ENCODE data around the gene RABGAP1L.
A peak's percentile ranks its signal among the peaks of the same experiment; 100 is the strongest.
"Not testable (repeated sequence)": the region's sequence is repeated elsewhere in the genome, so short reads cannot be mapped to it uniquely, and the experiment has no call there.

Gene RABGAP1L

DNA sequence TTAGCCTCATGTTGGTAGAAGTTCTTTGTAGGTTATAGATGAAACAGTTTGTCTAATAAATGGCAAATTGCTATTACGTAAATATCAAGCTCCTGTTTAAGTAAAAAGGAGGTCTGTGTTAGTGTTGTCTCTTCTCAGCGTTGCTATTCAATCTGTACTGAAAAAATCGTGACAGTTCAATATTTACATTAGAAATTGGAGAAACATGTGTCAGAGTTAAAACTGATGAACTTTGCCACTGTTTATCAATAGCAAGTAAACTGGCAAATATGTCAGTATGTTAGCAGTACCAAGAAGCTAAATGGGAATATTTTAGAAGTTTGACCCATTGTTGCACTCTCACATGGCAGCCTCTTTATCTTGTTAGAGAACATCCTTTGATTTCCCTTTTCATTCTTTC lies 506.9 kb downstream of the RABGAP1L start:
- DNase-seq (ENCODE audit: low spot score) = no peak

DNA sequence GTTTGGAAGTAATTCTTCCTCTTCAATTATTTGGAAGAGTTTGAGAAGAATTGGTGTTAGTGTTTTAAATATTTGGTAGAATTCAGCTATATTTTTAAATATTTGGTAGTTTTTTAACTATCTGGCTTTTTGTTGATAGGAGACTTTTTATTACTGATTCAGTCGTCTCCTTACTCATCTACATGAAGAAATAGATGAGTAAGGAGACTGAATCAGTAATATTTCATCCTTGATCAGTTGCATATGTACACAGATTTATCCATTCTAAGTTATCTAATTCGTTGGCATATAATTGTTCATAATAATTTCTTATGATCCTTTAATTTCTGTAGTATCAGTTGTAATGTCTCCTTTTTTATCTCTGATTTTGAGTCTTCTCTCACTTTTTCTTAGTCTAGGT lies 512.5 kb downstream of the RABGAP1L start:
- DNase-seq (ENCODE audit: low spot score) = no peak

DNA sequence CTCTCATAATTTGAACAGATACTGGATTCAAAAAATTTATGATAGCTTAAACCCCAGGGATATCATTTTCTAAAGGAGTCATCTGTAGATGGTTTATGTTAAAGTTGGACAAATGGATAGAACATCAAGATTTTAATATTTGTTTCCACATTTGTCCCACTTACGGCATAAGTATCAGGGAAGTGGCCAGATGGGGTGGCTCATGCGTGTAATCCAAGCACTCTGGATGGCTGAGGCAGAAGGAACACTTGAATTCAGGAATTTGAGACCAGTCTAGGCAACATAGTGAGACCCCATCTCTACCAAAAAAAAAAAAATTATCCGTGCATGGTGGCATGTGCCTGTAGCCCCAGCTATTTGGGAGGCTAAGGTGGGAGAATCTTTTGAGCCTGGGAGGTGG lies 517.5 kb downstream of the RABGAP1L start:
- DNase-seq (ENCODE audit: low spot score) = no peak

DNA sequence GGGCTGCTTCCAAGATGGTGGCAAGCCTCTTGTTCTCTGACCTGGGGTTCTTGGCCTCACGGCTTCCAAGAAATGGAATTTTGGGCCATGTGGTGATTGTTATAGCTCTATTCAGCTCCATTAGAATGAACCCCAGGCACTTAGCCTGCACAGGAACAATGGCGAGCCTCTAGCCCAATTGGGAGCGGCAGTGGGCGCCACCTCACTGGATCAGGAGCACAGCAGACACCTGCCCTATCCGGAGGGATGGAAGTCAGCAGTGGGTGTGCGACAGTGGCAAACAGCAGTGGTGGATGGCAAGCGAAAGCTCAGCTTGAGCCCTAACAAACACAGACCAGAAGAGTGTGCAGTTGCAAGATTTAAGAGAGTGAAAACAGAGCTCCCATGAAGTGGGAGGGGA lies 519.3 kb downstream of the RABGAP1L start:
- DNase-seq (ENCODE audit: low spot score) = no peak

DNA sequence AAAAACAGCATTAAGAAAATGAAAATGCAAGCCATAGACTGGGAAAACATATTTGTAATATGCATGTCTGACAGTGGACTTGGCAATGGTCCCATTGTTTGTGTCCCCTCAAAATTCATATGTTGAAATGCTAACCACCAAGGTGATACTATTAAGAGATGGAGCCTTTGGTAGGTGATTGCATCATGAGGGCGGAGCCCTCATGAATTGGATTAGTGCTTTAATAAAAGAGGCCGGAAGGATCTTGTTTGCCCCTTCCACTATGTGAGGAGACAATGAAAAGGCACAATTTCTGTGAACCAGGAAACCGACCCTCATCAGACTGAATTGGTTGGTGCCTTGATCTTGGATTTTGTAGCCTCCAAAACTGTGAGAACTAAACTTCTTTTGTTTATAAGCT lies 520.8 kb downstream of the RABGAP1L start:
- no peak for DNase-seq (ENCODE audit: low spot score)

DNA sequence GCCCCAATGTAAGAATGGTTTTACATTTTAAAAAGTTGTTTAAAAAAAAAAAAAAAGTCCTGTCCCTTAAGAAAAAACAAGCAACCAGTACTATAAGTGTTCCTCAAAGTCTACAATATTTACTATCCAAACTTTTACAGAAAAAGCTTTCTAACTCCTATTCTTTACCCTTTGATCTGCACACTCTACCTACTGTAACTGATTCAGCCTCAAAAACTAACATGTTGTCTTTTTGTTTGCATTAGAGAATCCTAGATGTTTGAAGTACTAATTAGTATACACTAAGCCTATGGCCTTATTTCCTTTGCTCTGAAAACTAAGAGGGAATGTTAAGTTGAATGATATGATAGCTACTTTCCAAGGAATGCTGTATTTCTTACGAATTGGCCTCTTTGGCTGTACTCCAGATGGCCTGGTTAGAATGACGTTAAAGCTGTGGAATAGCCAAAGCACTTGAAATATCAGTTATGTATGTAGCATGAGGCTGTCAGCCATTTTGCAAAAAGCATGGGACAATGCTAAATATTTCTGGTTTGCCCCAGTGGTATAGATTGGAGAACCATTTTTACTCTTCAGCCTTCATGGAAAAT lies 523.2 kb downstream of the RABGAP1L start:
- no peak for DNase-seq (ENCODE audit: low spot score)

DNA sequence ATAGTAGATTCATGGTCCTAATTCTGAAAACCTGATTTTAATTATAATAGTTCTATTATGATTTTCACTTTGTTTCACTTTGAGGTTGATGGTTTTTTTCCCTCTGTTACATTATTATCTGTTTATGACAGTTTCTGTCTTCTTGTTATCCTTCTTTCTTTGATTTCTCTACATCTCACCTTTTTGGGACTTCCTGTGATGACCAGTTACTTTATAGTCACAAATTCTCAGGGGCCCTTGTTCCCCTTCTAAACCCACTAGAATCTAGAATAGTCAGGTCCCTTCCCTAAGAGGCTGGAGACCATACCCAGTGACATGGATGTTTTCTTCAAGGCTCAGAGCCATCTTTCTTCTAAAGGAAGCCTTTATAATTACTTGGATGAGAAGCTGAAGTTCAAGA lies 526.9 kb downstream of the RABGAP1L start:
- DNase-seq (ENCODE audit: low spot score) = no peak

DNA sequence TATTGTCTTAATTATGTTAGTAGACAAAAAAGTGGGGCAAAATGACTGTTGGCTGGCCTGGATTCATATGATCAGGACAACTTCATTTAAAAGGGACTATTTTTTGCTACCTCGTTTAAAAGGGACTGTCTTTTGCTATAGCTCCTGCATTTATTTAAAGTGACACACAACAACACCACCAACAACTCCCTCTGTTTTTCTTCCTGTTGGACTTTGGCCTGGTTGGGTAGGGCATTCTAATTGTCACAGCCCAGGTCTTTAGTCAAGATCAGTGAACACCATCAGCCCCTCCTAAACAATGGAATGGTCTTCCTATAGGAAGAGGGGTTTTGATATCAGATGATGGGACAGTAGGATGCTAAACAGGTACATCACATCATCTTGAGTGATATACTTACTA lies 530.2 kb downstream of the RABGAP1L start:
- no peak for DNase-seq (ENCODE audit: low spot score)

DNA sequence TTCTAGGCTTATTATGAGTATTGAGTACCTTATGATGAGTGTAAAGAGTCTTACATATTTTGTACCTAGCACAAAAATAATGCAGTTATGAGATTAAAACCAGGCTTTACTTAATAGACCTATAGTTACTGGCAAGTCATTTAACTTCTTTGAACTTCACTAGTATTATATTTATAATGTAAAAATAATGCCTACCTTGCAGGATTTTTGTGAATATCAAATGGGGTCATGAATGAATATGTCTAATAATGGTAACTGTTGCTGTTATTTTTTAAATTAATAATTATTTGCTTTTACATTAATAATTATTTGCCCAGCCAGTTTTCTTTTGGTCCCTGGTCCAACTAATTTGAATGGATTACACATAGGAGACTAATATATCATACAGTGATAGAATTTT lies 530.9 kb downstream of the RABGAP1L start:
- no peak for DNase-seq (ENCODE audit: low spot score)

DNA sequence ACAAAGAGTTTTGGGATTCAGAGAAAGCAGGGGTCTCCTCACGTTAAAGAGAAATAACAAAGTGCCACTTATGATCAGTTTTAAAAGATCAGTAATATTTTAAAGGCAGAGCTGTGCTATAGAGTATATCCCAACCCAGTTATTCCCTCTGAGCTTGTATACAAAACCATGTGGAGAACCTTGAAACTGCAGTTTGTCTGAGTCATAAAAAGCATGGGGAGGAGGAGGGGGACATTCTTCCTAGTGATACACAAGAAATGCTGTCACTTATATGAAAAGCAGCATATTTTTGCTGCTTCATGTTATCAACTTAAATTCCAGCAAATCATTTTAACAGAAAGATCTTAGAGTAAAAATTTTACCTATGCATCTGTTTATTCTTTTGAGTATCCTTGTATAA lies 533.0 kb downstream of the RABGAP1L start:
- peak; percentile 21 for DNase-seq (ENCODE audit: low spot score)

DNA sequence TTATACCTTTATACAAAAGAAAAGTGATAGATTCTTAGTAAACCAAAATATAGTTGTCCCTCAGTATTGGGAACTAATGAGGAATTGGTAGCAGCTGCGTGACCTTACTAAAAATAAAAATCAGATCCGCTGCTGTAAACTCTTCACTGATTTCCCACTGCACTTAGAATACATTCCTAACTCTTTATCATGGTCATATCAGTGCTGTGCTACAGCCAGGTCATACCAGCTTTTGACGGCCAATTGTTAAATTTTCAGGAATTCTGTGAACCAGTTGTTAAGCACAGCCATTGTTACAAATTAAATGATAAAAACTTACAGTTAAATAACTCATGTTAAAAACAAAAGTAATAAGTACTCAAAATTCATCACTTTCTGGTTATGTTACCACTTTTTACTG lies 533.8 kb downstream of the RABGAP1L start:
- DNase-seq (ENCODE audit: low spot score) = no peak

DNA sequence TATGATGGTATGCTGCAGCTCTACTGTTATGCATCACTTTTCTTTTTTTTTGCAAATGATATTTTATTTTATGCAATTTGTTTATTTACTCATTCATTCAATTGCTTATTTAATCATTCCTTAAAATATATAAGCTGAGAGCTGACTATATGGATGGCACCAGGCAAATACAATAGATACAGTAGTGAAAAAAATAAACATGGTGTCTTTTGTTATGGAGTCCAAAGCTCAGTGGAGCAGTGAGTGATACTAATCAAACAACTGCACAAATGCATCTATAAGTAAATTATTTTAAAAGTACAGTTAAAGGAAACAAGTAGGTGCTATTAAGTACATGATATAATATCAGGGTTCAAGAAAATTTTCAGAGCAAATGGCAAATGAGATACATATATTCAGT lies 534.2 kb downstream of the RABGAP1L start:
- not testable (repeated sequence) for DNase-seq (ENCODE audit: low spot score)

DNA sequence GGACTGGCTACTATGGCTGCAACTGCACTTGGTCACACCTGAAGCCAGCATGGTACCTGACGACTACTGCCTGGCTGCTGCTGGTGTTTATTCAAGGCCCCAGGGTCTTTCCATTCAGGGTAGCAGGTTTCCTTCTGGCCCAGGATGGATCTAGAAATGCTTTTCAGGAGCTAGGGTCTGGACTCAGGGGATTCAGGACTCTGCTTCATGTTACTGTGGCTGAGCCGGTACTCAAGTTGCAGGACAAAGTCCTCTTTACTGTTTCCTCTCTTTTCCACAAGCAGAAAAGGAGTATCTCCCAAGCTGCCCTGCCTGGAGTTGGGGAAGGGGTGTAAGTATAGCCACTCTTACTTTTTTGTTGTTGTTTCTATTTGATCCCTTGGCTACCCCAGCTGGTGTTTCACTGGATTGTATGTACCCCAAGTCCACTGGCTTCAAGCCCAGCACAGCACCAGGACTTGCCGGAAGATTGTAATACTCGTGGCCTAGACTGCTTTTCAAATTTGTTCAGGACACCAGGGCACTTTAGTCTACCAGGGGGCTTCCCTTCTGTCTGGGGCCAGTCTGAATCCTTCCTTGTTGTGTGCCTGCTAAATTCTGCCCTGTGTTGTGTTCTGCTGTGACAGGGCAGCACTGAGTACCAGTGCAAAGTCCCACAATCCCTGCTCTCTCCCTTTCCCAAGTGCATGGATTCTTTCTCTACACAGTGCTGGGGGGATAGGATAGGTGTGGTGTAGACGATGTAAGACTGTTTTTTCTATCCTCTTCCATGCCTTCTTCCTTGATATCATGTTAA lies 536.9 kb downstream of the RABGAP1L start:
- no peak for DNase-seq (ENCODE audit: low spot score)

DNA sequence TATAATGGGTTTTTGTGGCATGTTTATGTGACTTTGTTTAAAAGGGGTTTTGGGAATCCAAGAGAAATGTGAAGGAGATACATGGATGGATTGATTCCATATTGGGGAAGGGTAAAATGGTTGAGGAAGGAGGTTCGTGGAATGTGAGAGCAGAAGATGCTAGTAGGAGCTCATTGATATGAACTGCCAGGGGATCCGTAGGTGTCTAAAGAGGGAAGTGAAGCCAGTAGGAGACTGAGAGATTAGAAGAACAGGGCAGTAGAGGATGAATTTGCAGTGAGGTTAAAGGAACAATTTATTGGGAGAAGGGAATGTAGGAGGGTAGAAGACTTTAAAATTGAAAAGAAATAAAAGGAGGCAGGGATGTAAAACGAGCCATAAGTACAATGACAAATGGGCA lies 541.0 kb downstream of the RABGAP1L start:
- DNase-seq (ENCODE audit: low spot score) = no peak

DNA sequence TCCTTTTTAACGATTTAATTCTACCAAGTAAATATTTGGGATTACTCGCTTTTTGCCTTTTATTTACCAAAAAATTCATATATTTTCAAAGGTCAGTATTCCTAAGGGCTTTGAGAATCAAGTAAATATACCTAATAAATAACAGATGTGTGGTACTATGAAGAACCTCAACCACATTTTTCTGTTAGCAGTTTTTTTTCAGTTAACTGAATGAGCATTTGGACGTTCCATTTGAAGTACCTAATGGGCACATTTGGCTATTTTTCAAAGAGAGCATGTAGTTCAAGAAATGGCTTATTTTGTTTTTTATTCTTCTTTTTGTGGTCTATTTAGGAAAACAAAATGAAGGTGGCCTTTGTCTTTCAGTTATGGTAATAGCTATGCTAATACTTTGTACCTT lies 541.5 kb downstream of the RABGAP1L start:
- no peak for DNase-seq (ENCODE audit: low spot score)

DNA sequence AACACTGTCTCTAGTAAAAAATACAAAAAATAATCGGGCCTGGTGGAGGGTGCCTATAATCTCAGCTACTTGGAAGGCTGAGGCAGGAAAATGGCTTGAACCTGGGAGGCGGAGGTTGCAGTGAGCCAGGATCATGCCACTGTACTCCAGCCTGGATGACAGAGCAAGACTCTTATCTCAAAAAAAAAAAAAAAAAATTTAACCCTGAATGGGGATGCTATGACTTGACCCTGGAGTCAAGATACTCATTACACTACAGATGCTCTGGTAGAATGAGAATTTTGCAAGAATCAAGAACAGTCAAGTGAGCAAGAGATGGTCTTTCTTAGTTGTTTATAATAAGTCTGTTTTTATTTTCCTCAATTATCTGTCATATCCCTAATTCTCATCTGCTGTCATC lies 542.2 kb downstream of the RABGAP1L start:
- DNase-seq (ENCODE audit: low spot score) = no peak

DNA sequence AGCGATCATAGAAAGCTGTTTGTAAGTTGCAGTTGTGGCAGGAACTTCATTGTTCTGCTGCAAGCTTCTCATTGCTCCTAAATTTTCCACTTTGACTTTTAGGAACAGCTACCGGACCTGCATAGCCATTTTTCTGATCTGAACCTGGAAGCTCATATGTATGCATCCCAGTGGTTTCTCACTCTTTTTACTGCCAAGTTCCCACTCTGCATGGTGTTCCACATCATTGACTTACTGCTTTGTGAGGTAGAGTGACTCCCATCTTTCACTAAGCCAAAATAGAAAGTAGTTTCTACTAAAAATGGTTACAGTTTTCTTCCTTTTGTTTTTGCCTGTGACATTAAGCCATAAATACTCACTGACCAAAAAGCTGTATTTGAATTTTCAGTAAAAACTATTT lies 542.7 kb downstream of the RABGAP1L start:
- no peak for DNase-seq (ENCODE audit: low spot score)

DNA sequence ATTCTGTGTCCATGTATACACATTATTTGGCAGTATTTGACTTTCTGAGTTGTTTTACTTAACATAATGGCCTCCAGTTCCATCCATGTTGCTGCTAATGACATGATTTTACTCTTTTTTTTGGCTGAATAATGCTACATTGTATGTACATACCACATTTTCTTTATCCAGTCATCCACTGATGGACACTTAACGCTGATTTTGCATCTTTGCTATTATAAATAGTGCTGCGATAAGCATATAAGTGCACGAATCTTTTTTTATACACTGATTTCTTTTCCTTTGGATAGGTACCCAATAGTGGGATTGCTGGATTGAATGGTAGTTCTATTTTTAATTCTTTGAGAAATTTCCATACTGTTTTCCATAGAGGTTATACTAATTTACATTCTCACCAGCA lies 544.0 kb downstream of the RABGAP1L start:
- no peak for DNase-seq (ENCODE audit: low spot score)

DNA sequence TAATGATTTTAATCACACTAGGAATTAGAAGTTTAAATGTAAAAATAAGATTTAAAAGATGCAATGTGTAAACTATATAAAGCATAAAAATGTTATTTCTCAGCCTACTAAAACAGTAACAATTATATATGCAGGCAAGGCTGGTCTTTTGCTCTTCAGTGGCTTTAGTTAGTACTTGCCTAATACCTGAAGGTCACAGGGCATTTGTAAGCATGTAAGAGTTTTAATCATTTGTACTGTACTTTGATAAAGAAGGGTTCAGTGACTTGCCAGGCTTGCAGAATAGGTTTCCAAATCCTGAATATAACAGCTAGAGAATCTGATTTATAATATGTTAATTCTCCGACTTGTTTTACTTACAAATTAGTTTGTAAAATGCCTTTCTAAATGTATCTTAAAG lies 545.0 kb downstream of the RABGAP1L start:
- DNase-seq (ENCODE audit: low spot score) = no peak

DNA sequence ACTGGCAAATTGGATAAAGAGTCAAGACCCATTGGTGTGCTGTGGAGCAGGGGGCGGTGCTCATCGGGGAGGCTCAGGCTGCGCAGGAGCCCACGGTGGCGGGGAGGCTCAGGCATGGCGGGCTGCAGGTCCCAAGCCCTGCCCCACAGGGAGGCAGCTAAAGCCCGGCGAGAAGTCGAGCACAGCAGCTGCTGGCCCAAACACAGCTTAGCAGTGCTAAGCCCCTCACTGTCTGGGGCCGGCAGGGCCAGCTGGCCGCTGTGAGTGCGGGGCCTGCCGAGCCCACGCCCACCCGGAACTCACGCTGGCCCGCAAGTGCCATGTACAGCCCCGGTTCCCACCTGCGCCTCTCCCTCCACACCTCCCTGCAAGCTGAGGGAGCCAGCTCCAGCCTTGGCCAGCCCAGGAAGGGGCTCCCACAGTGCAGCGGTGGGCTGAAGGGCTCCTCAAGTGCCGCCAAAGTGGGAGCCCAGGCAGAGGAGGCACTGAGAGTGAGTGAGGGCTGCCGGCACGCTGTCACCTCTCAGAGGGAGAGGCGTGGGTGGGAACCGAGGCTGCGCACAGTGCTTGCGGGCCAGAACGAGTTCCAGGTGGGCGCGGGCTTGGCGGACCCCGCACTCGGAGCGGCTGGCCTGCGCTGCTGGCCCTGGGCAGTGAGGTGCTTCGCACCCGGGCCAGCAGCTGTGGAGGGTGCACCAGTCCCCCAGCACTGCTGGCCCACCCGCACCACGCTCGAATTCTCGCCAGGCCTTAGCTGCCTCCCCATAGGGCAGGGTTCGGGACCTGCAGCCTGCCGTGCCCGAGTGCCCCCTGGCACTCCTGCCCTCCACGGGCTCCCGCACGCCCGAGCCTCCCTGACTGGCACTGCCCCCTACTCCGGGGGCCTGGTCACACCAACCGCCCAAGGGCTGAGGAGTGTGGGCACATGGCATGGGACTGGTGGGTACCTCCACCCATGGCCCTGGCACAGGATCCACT lies 551.8 kb downstream of the RABGAP1L start:
- no peak for DNase-seq (ENCODE audit: low spot score)

DNA sequence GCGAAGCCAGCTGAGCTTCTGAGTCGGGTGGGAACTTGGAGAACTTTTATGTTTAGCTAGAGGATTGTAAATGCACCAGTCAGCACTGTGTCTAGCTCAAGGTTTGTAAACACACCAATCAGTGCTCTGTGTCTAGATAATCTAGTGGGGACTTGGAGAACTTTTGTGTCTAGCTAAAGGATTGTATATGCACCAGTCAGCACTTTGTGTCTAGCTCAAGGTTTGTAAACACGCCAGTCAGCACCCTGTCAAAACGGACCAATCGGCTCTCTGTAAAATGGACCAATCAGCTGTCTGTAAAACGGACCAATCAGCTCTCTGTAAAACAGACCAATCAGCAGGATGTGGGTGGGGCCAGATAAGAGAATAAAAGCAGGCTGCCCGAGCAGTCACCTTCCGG lies 552.5 kb downstream of the RABGAP1L start:
- not testable (repeated sequence) for DNase-seq (ENCODE audit: low spot score)

DNA sequence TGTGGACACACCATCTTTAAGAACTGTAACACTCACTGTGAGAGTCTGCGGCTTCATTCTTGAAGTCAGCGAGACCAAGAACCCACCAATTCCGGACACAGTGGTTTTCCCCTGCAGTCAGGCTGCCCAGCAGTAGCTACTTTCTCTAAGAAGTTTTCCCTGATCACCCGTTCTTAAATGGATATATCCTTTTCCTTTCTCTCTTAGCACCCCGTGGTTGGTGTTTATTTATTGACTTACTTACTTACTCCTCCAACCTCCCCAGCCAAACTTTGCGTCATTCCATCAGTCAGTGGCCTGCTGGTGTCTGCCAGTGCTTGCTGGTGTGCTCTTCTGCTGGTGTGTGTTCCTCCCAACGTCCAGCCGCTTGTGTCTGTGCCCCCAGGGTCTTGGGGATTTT lies 553.2 kb downstream of the RABGAP1L start:
- DNase-seq (ENCODE audit: low spot score) = no peak

DNA sequence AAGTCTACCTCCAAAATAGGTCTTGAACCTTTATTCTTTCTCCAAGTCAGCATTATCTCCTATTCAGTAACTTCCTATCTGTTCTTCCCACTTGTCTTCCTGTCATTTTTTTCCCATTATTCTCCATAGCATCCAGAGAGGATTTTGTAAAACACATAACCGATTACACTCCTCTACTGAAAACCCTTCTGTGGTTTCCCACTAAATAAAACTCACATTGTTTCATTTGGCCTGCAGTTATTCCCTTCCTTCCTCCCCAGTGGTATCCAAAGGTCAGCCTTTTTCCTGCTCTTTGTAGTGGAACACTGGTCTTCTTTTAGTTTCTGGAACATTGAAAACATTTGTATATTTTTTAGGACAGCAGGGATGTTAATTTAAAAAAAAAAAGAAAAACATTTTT lies 554.5 kb downstream of the RABGAP1L start:
- DNase-seq (ENCODE audit: low spot score) = no peak
